H9 (cell line): Measurements from ENCODE around the gene SIRT6. TPM values are rescaled to one million over a fixed set of nuclear protein-coding genes. Genes with fewer than 3 reads are reported as not detected.

Experiments
- DNase-seq: peaks from one replicate; pipeline ENCODE4 v3.0.0-alpha.2; 2017
- H2AFZ ChIP-seq: one replicate; pipeline ENCODE4 v1.6.1; 2013; ENCODE audit warnings: mild to moderate bottlenecking, low read length, control low read depth, moderate library complexity
- H2AK5ac ChIP-seq: 2 replicates; pipeline ENCODE4 v1.6.1; 2013; ENCODE audit warnings: low read length, control low read depth, mixed read lengths; ENCODE audit not compliant: insufficient read length
- H2BK120ac ChIP-seq: one replicate; pipeline ENCODE4 v1.6.1; 2013; ENCODE audit warnings: low read depth, mild to moderate bottlenecking, low read length, control low read depth, inconsistent platforms; ENCODE audit not compliant: poor library complexity, severe bottlenecking
- H2BK12ac ChIP-seq: 2 replicates; pipeline ENCODE4 v1.6.1; 2013; ENCODE audit warnings: low read length, control low read depth, mixed read lengths, low read depth; ENCODE audit not compliant: insufficient read length
- H2BK15ac ChIP-seq: 2 replicates; pipeline ENCODE4 v1.6.1; 2013; ENCODE audit warnings: low read depth, low read length, control low read depth
- H2BK20ac ChIP-seq: one replicate; pipeline ENCODE4 v1.6.1; 2013; ENCODE audit warnings: low read depth, mild to moderate bottlenecking, low read length, control low read depth, inconsistent platforms; ENCODE audit not compliant: poor library complexity, severe bottlenecking
- H2BK5ac ChIP-seq: 2 replicates; pipeline ENCODE4 v1.6.1; 2013; ENCODE audit warnings: low read length, control low read depth, mixed read lengths; ENCODE audit not compliant: insufficient read length
- H3K14ac ChIP-seq: 2 replicates; pipeline ENCODE4 v1.6.1; 2013; ENCODE audit warnings: low read length, control low read depth; ENCODE audit not compliant: insufficient read depth
- H3K18ac ChIP-seq: 2 replicates; pipeline ENCODE4 v1.6.1; 2013; ENCODE audit warnings: low read depth, mild to moderate bottlenecking, mixed read lengths, low read length, control low read depth; ENCODE audit not compliant: insufficient read length
- H3K23ac ChIP-seq: 2 replicates; pipeline ENCODE4 v1.6.1; 2013; ENCODE audit warnings: low read length, control low read depth, mixed read lengths, low read depth; ENCODE audit not compliant: insufficient read length
- H3K23me2 ChIP-seq: 2 replicates; pipeline ENCODE4 v1.6.1; 2013; ENCODE audit warnings: low read depth, mild to moderate bottlenecking, mixed read lengths, low read length, control low read depth; ENCODE audit not compliant: insufficient read length, poor library complexity, severe bottlenecking
- H3K27ac ChIP-seq: 2 replicates; pipeline ENCODE4 v1.5.1; 2013; ENCODE audit warnings: low read length, control low read depth, mixed read lengths, low read depth; ENCODE audit not compliant: insufficient read length
- H3K27me3 ChIP-seq: 2 replicates; pipeline ENCODE4 v1.6.1; 2013; ENCODE audit warnings: low read length, control low read depth, inconsistent platforms; ENCODE audit not compliant: insufficient read depth
- H3K4ac ChIP-seq: 2 replicates; pipeline ENCODE4 v1.6.1; 2013; ENCODE audit warnings: low read depth, mild to moderate bottlenecking, control low read depth, inconsistent platforms, low read length, moderate library complexity
- H3K4me1 ChIP-seq: 2 replicates; pipeline ENCODE4 v1.6.1; 2013; ENCODE audit warnings: low read length, control low read depth, inconsistent platforms; ENCODE audit not compliant: insufficient read depth
- H3K4me2 ChIP-seq: 2 replicates; pipeline ENCODE4 v1.6.1; 2013; ENCODE audit warnings: low read length, control low read depth, mixed read lengths; ENCODE audit not compliant: insufficient read length, insufficient read depth
- H3K56ac ChIP-seq: 2 replicates; pipeline ENCODE4 v1.6.1; 2013; ENCODE audit warnings: low read depth, mild to moderate bottlenecking, mixed read lengths, low read length, control low read depth; ENCODE audit not compliant: insufficient read length
- H3K79me1 ChIP-seq: 2 replicates; pipeline ENCODE4 v1.6.1; 2013; ENCODE audit warnings: low read depth, mild to moderate bottlenecking, moderate library complexity, low read length, control low read depth, inconsistent platforms; ENCODE audit not compliant: insufficient read depth, poor library complexity, severe bottlenecking
- H3K79me2 ChIP-seq: 2 replicates; pipeline ENCODE4 v1.6.1; 2013; ENCODE audit warnings: low read length, control low read depth, inconsistent platforms; ENCODE audit not compliant: insufficient read depth
- H3K9ac ChIP-seq: 2 replicates; pipeline ENCODE4 v1.6.1; 2013; ENCODE audit warnings: low read length, control low read depth, mixed read lengths; ENCODE audit not compliant: insufficient read length; ENCODE audit errors: extremely low read depth
- H3K9me3 ChIP-seq: one replicate; pipeline ENCODE4 v1.6.1; 2013; ENCODE audit warnings: low read depth, low read length, inconsistent platforms; ENCODE audit not compliant: control insufficient read depth
- H3T11ph ChIP-seq: one replicate; pipeline ENCODE4 v1.6.1; 2013; ENCODE audit warnings: mild to moderate bottlenecking, low read length, control low read depth, inconsistent platforms
- H4K20me1 ChIP-seq: one replicate; pipeline ENCODE4 v1.6.1; 2013; ENCODE audit not compliant: control insufficient read depth, insufficient read length, insufficient read depth
- H4K5ac ChIP-seq: 2 replicates; pipeline ENCODE4 v1.6.1; 2013; ENCODE audit warnings: low read depth, mild to moderate bottlenecking, mixed read lengths, low read length, control low read depth; ENCODE audit not compliant: insufficient read length
- H4K8ac ChIP-seq: replicated peaks from 2 replicates; pipeline ENCODE4 v1.6.1; 2013; ENCODE audit warnings: low read length, control low read depth, mixed read lengths, low read depth; ENCODE audit not compliant: insufficient read length
- H4K91ac ChIP-seq: 2 replicates; pipeline ENCODE4 v1.6.1; 2013; ENCODE audit warnings: low read depth, mild to moderate bottlenecking, moderate library complexity, mixed read lengths, low read length, control low read depth; ENCODE audit not compliant: insufficient read length
- H3K27ac Mint-ChIP-seq, 3 experiments: 2 replicates in 2 of 3; 3 replicates in 1 of 3; pipeline ENCODE4 v1.8.0; 2020 to 2021; ENCODE audit warnings: mixed read lengths in 3 of 3, mild to moderate bottlenecking in 1 of 3, moderate library complexity in 1 of 3
- H3K27me3 Mint-ChIP-seq: 2 replicates; pipeline ENCODE4 v1.8.0; 2021; ENCODE audit warnings: low read depth, mild to moderate bottlenecking, moderate library complexity, mixed read lengths
- H3K36me3 Mint-ChIP-seq, 3 experiments: 2 replicates in 2 of 3; 3 replicates in 1 of 3; pipeline ENCODE4 v1.8.0; 2020 to 2021; ENCODE audit warnings: low read depth in 3 of 3, mixed read lengths in 3 of 3; ENCODE audit not compliant: insufficient read depth in 1 of 3
- H3K4me1 Mint-ChIP-seq, 2 experiments: 2 replicates each; pipeline ENCODE4 v1.8.0; 2020; ENCODE audit warnings: mixed read lengths in 2 of 2
- H3K4me3 Mint-ChIP-seq, 2 experiments: 2 replicates in 1 of 2; 3 replicates in 1 of 2; pipeline ENCODE4 v1.8.0; 2020 to 2021; ENCODE audit warnings: mild to moderate bottlenecking in 2 of 2, mixed read lengths in 2 of 2, moderate library complexity in 1 of 2
- H3K9me3 Mint-ChIP-seq, 2 experiments: 2 replicates in 1 of 2; 3 replicates in 1 of 2; pipeline ENCODE4 v1.8.0; 2020; ENCODE audit warnings: mild to moderate bottlenecking in 2 of 2, mixed read lengths in 2 of 2, moderate library complexity in 1 of 2
- CTCF ChIP-seq: fragments of 200-600 bp; sonication (generic); conservative IDR thresholded peaks from 3 replicates; pipeline ENCODE4 v1.8.0; 2021; ENCODE audit warnings: antibody characterized with exemption, mild to moderate bottlenecking
- WGBS: extraction: QIAGEN DNeasy Blood & Tissue Kit; methylation state at CpG from one replicate; pipeline ENCODE4 v1.1.7; 2013; ENCODE audit warnings: missing lambda C conversion rate, low lambda C conversion rate, mixed read lengths; ENCODE audit not compliant: insufficient read length; ENCODE audit errors: extremely low coverage; 5-methylcytosine and 5-hydroxymethylcytosine counted together
- total RNA-seq: library from RNA; stranded (reverse); gene quantifications from 2 replicates; pipeline ENCODE4 v1.2.1, GENCODE V29; 2021

Gene SIRT6
- total RNA-seq, 1 experiment from 2014 or later = 24.9 TPM

- no peak for TF ChIP-seq CTCF
- Histone ChIP-seq H3T11ph (no peak overlapping the region), H3K79me1 (no peaks in the 10 kb centered on the region), H3K27me3 (no peaks in the 10 kb centered on the region), H3K23ac (no peak overlapping the region), H2BK12ac (no peak overlapping the region), H3K9ac (no peak overlapping the region), H2BK120ac (no peak overlapping the region), H3K56ac (no peak overlapping the region), H3K18ac (no peak overlapping the region), H3K9me3 (no peaks in the 10 kb centered on the region), H4K8ac (no peak overlapping the region), H2AFZ (no peak overlapping the region), H3K23me2 (peaks cover 6% of the 10 kb centered on the region), H3K4me2 (no peak overlapping the region), H3K4ac (no peak overlapping the region), H2BK15ac (no peak overlapping the region), H2BK20ac (no peak overlapping the region), H4K5ac (no peak overlapping the region), H2AK5ac (no peak overlapping the region), H4K20me1 (no peaks in the 10 kb centered on the region), H3K79me2 (no peaks in the 10 kb centered on the region), H3K14ac (no peak overlapping the region), H2BK5ac (no peak overlapping the region), H3K4me1 (no peaks in the 10 kb centered on the region), H4K91ac (no peak overlapping the region), H3K27ac (no peak overlapping the region)
- Mint-ChIP-seq H3K27me3 (no peaks in the 10 kb centered on the region), H3K4me1 (peaks cover 7 to 16% of the 10 kb centered on the region in 2 experiments), H3K36me3 (peaks cover 3 to 21% (median 13%) of the 10 kb centered on the region in 3 experiments; a peak in 5 of 7 replicates), H3K9me3 (no peaks in the 10 kb centered on the region; a peak in 1 of 5 replicates), H3K27ac (no peak overlapping the region), H3K4me3 (no peak overlapping the region)
- DNase-seq = no peak
- WGBS = no CpG with 5 or more reads among the region's 18 CpGs
Measured at GRCh38 chr19:4178990-4179389, 3.4 kb downstream of the SIRT6 start.
